Measurements from ENCODE around the gene HGFAC.

HGFAC gene

GRCh38 chr4:3488820-3489219 is 47.1 kb downstream of the HGFAC start:
- no peak for DNase-seq (ENCODE audit: low read depth)
- TF ChIP-seq CTCF (conservative IDR thresholded peaks at IDR 0.05; ENCODE audit: low read length) = no peak
- H3K4me3 ChIP-seq (ENCODE audit: low read length) = no peak overlapping the region

- H3K4me3 ChIP-seq (ENCODE audit: low read length) = no peak overlapping the region
- TF ChIP-seq CTCF (conservative IDR thresholded peaks at IDR 0.05; ENCODE audit: low read length) = no peak
- DNase-seq (ENCODE audit: low read depth) = no peak
Observed at GRCh38 chr4:3489451-3489962, 47.7 kb downstream of the HGFAC start.

- no peak for TF ChIP-seq CTCF (conservative IDR thresholded peaks at IDR 0.05; ENCODE audit: low read length)
- peak; percentile 49 for DNase-seq (ENCODE audit: low read depth)
- no peak overlapping the region for H3K4me3 ChIP-seq (ENCODE audit: low read length)
Observed at GRCh38 chr4:3491681-3492405, 50.1 kb downstream of the HGFAC start.

GRCh38 chr4:3492741-3493719 is 51.3 kb downstream of the HGFAC start:
- H3K4me3 ChIP-seq (ENCODE audit: low read length) = no peak overlapping the region
- no peak for TF ChIP-seq CTCF (conservative IDR thresholded peaks at IDR 0.05; ENCODE audit: low read length)
- no peak for DNase-seq (ENCODE audit: low read depth)

- H3K4me3 ChIP-seq (ENCODE audit: low read length) = no peak overlapping the region
- TF ChIP-seq CTCF (conservative IDR thresholded peaks at IDR 0.05; ENCODE audit: low read length) = no peak
- no peak for DNase-seq (ENCODE audit: low read depth)
Observed at GRCh38 chr4:3493720-3494461, 52.1 kb downstream of the HGFAC start.

GRCh38 chr4:3494462-3494871 is 52.7 kb downstream of the HGFAC start:
- no peak overlapping the region for H3K4me3 ChIP-seq (ENCODE audit: low read length)
- TF ChIP-seq CTCF (conservative IDR thresholded peaks at IDR 0.05; ENCODE audit: low read length) = no peak
- DNase-seq (ENCODE audit: low read depth) = no peak
